ENCODE data around the gene TTN.
"Not testable (repeated sequence)": the region's sequence is repeated elsewhere in the genome, so short reads cannot be mapped to it uniquely, and the experiment has no call there.

TTN gene

DNA sequence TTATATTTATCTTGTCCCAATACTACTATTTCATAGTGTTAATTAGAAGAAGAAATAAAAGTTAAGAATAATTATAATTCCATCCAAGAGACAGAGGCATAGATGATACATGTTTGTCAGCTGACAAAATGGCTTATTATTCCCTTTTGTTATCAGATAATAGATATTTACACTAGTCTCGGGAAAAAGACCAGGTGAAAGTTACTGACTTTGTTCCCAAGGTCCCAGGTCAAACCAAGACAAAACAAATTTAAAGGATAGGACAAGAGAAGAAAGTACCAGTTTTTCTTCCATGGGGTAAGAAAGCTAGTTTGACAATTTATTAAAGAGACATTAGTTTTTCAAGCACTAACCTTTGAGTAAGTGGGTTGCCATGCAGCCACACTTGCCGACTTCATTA is 73.2 kb downstream of the TTN start:
- DNase-seq (ENCODE audit: low spot score) = no peak

DNA sequence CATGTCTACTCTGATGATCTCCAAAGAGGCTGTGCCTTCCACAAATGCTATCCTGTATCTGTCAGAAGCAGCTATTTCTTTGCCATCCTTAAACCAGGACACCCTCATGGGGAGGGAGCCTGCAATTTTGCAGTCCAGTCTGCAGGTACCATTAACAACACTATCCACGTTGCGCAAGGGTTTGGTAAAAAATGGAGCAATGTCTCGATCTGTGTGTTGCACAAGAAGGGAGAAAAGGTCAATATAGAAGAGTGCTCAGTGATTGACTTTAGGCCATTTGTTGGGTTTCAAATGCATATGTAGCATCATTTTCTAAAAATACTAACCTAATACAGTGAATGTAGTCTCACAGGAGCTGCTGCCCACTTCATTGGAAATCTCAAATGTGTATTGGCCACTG is 74.3 kb downstream of the TTN start:
- no peak for DNase-seq (ENCODE audit: low spot score)

DNA sequence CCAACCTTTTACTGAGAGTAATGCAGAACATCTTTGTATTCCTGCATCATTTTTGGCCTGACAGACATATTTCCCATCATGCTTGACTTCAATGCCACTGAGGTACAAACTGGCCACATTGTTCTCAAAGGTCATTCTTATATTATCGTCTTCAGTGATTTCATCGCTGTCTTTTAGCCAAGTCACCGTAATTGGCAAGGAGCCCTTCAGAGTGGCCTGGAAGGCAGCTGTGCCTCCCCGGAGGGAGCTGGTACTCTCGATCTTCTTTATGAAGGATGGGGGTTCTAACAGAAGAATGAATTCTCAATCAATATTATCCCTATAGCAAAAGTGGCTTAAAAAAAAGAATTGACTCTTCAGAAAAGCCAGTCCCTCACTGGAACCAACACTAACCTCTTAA is 75.9 kb downstream of the TTN start:
- DNase-seq (ENCODE audit: low spot score) = no peak

DNA sequence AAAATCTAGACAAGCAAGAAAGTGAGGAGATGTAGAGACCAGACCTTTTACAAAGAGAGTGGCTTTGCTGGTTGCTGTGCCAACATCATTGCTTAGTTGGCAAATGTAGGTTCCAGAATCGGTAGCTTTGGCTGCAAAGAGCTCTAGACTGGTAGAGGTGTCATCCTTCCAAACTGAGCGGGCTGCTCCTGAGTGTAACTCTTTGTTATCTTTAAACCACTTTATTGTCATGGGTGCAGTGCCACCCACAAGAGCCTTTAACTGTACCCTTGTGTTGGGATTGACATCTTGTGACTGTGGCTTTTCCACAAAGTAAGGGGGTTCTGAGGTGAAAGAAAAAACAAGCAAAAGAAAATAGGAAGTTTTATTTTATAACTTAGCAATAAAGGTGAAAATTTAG is 77.2 kb downstream of the TTN start:
- no peak for DNase-seq (ENCODE audit: low spot score)

DNA sequence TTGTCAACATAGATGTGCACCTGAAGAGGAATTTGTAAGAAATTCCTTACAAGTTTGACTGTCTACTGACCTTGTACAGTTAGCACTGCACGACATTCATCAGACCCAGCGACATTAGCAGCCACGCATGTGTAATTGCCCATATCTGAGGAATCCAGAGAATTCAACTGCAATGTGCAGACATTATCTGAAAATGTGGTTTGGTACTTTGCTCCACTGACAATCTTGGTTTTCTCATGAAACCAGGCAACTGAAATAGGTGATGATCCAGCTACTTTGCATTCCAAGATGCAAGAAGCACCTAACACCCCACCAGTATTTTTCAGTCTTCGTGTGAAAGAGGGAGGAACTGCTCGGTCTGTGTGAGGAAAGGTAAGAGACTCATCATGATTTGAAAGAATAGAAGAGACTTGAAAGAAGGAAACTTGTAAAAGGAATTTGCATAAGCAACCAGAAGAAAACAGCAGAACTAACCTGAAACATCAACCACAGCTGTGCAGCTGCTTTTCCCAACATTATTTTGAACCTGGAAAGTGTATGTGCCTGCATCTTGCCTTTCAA is 83.4 kb downstream of the TTN start:
- no peak for DNase-seq (ENCODE audit: low spot score)

DNA sequence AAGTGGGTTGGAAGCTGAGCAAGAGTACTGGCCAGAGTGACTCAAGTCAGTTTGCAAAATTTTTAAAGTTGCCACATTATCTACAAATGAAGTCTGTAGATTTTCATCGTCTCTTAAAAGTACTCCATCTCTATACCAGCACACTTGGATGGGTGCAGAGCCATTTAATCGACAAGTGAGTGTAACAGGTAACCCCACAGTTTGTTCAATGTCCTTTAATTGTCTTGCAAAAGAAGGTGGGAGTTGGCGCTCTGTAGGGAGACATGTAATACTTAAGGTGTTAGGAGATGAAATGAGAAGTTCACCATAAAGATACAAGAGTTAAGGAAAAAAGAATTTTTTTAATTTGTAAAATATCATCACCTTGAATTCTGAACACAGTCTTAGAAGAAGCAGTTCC is 84.9 kb downstream of the TTN start:
- DNase-seq (ENCODE audit: low spot score) = no peak

DNA sequence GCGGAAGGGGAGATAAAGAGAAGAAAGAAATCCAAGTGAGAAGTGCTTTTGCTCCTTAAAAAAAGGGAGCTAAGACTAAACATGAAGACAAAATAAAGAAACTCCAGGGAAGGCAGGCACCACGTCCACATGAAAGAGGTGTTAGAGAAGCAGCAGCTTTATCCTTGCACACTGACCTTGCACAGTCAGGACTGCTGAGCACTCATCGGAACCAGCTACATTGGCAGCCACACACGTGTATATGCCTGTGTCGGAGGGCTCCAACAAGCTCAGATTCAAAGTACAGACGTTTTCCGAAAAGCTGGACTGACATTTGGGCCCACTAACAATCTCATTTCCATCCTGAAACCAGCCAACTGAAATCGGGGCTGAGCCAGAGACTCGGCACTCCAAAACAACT is 88.2 kb downstream of the TTN start:
- no peak for DNase-seq (ENCODE audit: low spot score)

DNA sequence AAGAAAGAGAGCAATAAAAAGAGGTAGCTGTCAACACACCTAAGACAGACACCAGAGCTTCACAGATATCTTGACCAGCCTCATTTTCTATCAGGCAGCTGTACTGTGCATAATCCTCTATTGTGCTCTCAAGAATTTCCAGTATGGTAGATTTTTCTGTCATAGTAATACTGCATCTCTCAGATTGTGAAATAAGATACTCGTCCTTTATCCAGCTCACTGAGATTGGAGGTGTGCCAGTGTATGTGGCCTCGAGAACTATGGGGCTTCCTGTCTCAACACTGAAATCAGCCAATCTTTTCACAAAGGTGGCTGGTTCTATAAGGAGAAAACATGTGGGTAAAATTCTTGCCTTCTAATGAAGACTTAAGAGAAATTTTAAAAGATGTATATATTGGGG is 88.9 kb downstream of the TTN start:
- DNase-seq (ENCODE audit: low spot score) = no peak

DNA sequence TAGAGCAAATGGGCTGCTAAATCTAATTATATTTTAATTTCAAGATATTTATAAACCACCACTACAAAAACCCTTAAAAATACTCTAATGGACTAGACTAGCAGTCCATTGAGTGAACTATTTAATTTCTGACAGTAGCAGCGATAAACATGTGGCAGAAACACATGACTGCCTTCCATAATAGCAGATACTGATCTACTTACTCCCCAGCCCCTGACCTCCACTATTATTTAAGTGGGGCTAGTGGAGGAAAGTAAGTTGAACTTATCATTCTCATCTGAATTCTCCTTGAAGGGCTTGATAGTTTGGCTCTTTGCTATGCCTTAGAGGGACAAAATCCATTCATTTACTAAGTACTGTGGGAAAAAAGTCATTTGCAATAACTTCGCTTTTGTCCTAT is 90.8 kb downstream of the TTN start:
- no peak for DNase-seq (ENCODE audit: low spot score)

DNA sequence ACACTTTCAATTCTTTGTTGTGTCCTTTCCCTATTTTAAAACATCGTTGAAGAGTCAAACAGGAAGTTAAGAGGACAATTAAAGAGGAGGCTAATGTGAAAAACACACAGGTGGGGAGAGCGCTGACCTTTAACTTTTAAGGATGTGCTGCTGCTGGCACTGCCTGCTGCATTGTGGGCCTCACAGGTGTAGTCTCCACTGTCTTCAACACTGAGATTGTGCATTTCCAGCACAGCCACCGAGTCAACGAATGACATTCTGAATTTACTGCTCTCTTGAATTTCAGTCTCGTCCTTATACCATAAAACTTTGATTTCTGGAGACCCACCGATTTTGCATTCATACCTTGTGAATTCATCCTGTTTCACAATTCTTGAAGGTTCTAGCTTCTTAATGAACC is 91.9 kb downstream of the TTN start:
- no peak for DNase-seq (ENCODE audit: low spot score)

DNA sequence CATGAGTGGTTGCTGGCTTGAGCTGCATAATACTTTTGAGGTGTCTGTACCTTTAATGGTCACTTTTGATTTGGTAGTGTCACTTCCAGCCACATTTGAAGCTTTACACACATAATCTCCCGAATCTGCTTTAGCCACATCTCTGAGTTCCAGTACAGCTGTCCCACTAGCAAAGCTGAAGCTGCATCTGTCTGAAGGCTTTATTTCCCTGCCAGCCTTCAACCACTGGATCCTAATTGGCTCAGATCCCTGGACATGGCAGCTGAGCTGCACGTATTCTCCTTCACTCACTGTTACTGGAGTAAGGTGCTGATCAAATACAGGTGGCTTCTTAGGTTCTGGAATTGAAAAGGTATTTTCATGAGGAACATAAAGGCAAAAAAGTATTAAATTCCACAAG is 99.7 kb downstream of the TTN start:
- DNase-seq (ENCODE audit: low spot score) = no peak

DNA sequence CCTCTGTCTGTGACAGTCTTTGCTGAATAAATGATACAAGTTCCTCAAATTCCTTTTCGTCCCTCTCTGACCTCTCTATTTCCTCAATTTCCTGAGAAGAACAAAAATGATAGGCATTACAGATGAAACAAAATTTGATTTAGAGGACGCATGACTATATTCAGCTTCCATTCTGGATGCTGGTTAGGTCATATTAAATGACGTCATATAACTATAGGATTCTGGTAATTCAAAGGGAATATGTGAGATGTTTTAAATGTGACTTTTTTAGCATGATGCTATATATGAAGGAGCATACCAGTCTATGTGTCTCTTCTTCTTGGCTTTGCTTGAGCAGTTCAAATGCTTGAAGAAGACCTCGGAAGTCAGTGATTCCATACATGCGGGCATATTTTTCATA is 102.3 kb downstream of the TTN start:
- no peak for DNase-seq (ENCODE audit: low spot score)

DNA sequence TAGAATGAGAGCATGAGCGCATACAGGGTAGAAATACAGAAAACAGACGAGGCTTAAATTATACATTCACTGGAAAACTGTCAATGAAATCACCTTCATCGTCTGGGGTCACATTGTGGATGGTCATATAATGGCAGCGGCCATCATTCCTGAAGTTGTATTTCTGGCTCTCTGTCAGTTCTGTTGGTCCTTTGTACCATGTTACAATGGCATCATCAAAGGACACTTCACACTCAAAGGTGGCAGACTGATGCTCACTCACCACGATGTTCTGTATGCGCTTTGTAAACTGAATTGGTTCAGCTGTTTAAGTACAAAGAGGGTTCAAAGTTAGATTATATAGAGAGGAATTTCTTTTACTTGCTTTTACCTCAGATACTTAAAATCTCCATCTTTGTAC is 104.9 kb downstream of the TTN start:
- DNase-seq (ENCODE audit: low spot score) = no peak

DNA sequence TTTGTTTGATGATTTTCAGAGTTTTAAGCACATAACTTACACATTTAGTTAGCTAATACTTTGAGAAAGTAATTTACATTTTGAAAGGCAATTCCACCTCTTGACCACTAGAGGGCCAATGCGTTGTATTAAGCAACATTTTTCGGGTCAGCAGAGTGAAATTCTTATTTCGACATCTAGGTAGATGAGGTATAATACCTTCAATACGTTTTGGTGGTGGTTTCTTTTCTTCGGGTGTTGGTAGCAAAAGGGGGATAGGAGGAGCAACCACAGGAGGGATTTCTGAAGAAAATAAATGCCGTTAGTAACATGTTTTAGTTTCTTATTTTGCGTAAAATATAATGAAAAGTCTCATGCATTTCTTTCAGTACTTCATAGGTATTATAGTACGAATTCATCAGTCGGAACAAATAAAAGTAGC is 106.3 kb downstream of the TTN start:
- DNase-seq (ENCODE audit: low spot score) = peak; percentile 53

DNA sequence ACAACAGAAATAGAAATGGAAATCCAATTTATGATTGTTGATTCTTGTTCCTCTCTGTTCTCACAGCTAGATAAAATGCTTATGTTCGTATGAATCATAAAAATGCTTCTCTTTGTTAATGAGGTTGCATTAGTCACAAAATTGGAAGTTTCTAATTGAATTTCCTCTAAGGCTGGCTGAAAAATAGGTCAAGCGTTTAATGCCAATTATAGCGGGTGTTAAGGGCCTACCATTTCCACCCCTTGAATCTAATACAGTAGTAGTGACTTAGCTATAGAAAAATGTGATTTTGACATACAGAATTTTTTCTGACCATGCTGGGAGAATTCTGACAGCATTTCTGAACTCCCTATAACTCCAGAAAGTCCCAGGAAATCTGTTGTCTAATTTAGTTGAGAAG is 107.1 kb downstream of the TTN start:
- no peak for DNase-seq (ENCODE audit: low spot score)

DNA sequence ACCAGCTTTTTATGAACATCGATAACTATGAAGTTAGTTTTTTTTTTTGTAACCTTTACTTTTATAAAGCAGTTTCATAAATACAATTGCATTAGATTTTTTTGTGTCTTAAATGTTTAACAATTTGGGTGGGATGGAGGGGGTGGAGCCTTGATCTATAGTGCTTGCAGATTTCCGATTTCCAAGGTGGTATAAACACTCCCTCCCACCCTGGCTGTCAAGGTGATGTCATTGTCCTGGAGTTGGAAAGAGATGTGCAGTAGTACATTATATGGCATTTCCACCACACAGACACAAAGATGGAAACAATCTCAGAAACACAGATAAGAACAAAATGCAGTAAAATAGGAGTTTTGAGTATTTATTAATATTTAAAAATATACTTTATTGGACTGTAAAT is 114.4 kb downstream of the TTN start:
- DNase-seq (ENCODE audit: low spot score) = no peak

DNA sequence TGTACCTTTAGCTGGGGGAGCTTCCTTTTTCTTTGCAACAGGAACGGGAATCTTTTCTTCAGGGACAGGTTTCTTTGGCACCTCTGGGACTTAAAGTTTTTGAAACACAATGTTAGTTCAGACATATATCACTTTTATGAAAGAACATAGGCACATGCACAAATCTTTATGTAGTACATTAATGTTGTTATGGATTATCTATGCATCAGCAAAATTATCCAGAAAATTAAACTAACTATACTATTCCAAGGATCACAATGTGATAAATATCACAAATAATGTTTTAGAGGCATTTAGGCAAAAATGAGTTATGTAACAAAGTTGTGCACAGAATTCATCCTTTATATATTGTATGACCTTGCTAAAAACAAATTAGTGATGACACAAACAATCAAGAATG is 117.4 kb downstream of the TTN start:
- DNase-seq (ENCODE audit: low spot score) = no peak

DNA sequence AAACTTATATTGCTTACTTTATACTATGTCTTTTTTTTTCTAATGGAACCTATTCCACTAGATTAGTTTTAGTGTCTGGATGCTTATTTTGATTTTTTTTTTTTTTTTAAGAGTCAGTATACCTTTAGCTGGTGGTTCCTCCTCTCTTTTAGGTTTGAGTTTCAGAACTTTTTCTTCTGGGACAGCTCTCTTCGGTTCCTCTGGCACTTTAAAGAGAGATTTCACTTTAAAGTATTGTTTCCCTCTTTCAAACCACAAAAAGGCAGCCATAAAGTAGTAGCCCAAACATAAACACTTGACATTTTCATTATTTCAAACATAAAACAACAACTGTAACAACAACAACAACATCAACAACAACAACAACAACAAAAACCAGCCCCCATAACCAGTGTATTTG is 123.3 kb downstream of the TTN start:
- no peak for DNase-seq (ENCODE audit: low spot score)

DNA sequence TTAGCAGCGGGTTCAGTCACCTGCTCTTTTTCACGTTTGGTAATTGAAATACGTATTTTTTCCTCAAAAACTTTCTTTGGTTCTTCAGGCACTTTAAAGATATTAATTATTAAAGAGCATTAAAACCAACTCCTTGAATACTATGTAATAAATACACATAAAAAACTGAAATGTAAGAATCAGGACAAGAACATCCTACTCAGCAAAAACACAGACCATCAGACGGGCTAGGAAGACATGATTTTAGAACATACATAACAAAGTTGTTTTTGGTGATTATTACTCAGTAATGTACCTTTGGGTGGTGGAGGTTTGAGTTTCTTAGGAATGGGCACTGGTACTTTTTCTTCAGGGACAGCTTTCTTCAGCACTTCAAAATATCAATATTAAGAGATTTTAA is 126.1 kb downstream of the TTN start:
- DNase-seq (ENCODE audit: low spot score) = no peak

DNA sequence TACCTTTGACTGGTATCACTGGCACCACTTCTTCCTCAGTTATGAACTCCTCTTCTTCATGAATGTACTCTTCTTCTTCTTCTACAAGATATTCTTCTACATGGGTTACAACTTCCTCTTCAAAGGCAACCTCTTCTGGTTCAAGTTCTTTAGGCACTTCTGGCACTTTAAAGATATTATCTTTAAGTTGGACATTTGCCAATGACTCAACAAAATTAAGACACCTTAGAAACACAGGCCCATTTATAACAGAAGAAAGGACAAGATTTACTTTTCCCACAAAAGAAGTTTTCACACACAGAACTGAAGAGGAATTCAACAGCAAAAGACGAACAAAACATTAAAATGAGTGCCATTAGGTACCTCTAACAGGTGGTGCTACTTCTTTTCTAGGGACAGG is 127.3 kb downstream of the TTN start:
- no peak for DNase-seq (ENCODE audit: low spot score)

DNA sequence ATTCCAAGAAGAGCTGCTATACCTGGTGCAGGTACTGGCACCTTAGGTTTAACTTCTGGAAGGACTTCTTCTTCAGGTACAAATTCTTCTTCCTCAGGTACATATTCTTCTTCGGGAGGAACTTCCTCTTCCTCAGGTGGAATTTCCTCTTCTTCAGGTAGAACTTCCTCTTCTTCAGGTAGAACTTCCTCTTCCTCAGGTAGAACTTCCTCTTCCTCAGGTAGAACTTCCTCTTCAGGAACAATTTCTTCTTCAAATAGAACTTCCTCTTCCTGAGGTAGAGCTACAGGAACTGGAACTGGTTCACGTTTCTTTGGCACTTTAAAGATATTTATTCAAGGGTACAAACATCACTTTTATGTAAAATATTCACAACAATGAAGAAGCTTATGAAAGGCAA is 129.6 kb downstream of the TTN start:
- DNase-seq (ENCODE audit: low spot score) = no peak

DNA sequence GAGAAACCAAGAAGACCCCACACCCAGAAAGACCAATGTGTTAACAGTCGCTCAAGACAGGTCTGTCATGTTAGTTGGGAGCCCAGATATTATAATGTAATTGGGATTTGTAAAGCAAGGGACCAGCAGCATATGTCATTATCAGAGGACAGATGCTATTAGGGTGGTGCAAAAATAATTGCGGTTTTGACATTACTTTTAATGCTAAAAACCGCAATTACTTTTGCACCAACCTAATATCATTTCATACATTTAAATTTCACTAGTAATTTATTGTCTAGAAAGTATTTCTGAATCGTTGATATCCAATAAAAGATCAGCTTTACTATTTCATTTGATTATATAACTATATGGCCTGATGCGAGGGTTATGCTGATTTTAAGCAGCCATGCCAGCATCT is 131.2 kb downstream of the TTN start:
- DNase-seq (ENCODE audit: low spot score) = no peak

DNA sequence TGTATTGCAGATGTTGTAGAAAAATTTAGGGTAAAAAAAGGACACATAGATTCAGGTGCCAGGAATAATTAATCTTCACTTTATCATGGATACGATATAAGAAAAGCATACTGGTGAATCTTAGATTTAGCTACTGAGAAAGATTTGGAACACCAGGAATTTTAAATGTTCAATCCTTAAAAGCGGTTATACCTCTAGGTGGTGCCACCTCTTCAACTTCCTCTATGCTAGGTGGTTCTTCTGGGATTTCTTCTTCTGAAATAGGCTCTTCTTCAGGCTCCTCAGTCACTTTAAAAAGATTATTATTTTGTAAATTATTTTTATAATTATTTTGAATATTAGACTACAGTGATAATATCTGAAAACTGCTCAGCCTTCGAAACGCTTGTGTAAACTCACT is 133.1 kb downstream of the TTN start:
- no peak for DNase-seq (ENCODE audit: low spot score)

DNA sequence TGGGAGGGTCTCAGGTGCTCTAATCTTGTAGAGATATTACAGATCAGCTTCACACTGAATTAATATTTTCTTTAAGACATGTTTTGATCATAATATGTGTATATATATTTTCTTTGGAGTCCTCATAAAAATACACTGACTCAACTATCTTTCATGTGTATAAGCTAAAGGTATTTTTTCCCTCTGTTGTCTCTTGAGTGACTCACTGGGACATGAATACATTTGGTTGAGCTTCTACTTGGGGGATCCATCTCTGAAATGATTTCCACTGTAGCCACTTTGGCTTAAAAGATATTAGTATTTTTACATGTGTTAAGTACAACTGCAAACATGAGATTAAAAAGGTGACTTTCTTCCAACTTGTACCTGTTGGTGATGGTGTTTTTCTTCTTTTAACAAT is 140.8 kb downstream of the TTN start:
- DNase-seq (ENCODE audit: low spot score) = no peak

DNA sequence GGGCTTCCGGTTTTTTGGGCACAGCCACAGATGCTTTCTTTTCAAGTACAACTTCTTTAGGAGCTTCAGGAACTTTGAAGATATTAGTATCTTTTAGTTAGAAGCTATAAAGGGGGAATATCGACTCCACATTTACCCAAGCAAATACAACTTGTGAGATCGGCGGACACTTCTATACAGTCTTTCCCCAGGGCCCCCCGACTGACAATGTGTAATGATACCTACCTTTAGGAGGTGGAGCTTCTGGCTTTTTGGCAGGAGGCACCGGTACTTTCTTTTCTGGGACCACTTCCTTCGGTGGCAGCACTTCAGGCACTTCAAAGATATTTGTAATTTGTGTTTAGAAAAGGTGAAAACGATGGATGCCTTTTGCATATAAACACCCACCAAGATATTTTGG is 148.7 kb downstream of the TTN start:
- not testable (repeated sequence) for DNase-seq (ENCODE audit: low spot score)

All from GM03348 (cell line).